Keratinocyte (primary cell): ENCODE data around the gene HCN4. TPM values are rescaled to one million over a fixed set of nuclear protein-coding genes. Genes with fewer than 3 reads are reported as not detected.
A peak's percentile ranks its signal among the peaks of the same experiment; 100 is the strongest.

Experiments
- DNase-seq: peaks from one replicate; pipeline ENCODE4 v3.0.0-alpha.2; 2011; ENCODE audit warnings: low read depth, missing footprints, low spot score
- FAIRE-seq: peaks from 2 replicates; lab custom pipeline; 2011; peaks lifted over from hg19 to GRCh38; lab: Jason Lieb, UNC
- H2AFZ ChIP-seq: 2 replicates; pipeline ENCODE4 v1.6.0; 2012; ENCODE audit warnings: low read length, control low read depth, inconsistent platforms; ENCODE audit not compliant: control insufficient read depth
- H3K27ac ChIP-seq: 2 replicates; pipeline ENCODE4 v1.5.1; 2011; ENCODE audit warnings: low read length; ENCODE audit not compliant: control insufficient read depth, insufficient read depth
- H3K27me3 ChIP-seq: 3 replicates; pipeline ENCODE4 v1.6.0; 2011; ENCODE audit warnings: low read length; ENCODE audit not compliant: control insufficient read depth, insufficient read depth; ENCODE audit errors: extremely low read depth
- H3K36me3 ChIP-seq, 2 experiments: 2 replicates in 1 of 2; 3 replicates in 1 of 2; pipeline ENCODE4 v1.5.1; 2011; ENCODE audit warnings: low read length in 2 of 2, mild to moderate bottlenecking in 1 of 2; ENCODE audit not compliant: control insufficient read depth in 2 of 2, insufficient read depth in 2 of 2; ENCODE audit errors: extremely low read depth in 1 of 2
- H3K4me1 ChIP-seq: 3 replicates; pipeline ENCODE4 v1.5.1; 2011; ENCODE audit warnings: low read length; ENCODE audit not compliant: control insufficient read depth, insufficient read depth; ENCODE audit errors: extremely low read depth
- H3K4me2 ChIP-seq: 3 replicates; pipeline ENCODE4 v1.6.0; 2011; ENCODE audit warnings: low read depth, low read length; ENCODE audit not compliant: control insufficient read depth, insufficient read depth; ENCODE audit errors: extremely low read depth
- H3K4me3 ChIP-seq, 3 experiments: fragments of 200-600 bp in 1 of 3; sonication (generic) in 1 of 3; 2 replicates in 2 of 3; 3 replicates in 1 of 3; pipeline ENCODE4 v1.5.1; 2011 to 2016; ENCODE audit warnings: low read length in 3 of 3, mild to moderate bottlenecking in 3 of 3, control low read depth in 2 of 3, inconsistent platforms in 1 of 3, low read depth in 1 of 3, mixed read lengths in 1 of 3, mixed run types in 1 of 3, moderate library complexity in 1 of 3; ENCODE audit not compliant: control insufficient read depth in 2 of 3, insufficient read depth in 2 of 3; ENCODE audit errors: extremely low read depth in 1 of 3
- H3K79me2 ChIP-seq: 2 replicates; pipeline ENCODE4 v1.6.0; 2012; ENCODE audit warnings: low read length; ENCODE audit not compliant: control insufficient read depth, insufficient read depth
- H3K9ac ChIP-seq: 3 replicates; pipeline ENCODE4 v1.6.0; 2011; ENCODE audit warnings: low read length; ENCODE audit not compliant: control insufficient read depth, insufficient read depth; ENCODE audit errors: extremely low read depth
- H3K9me1 ChIP-seq: 3 replicates; pipeline ENCODE4 v1.6.0; 2011; ENCODE audit warnings: low read length; ENCODE audit not compliant: control insufficient read depth, insufficient read depth; ENCODE audit errors: extremely low read depth
- H3K9me3 ChIP-seq: 2 replicates; pipeline ENCODE4 v1.5.1; 2012; ENCODE audit warnings: low read depth, low read length; ENCODE audit not compliant: control insufficient read depth
- H4K20me1 ChIP-seq: 3 replicates; pipeline ENCODE4 v1.6.0; 2011; ENCODE audit warnings: low read length; ENCODE audit not compliant: control insufficient read depth, insufficient read depth; ENCODE audit errors: extremely low read depth
- EZH2 ChIP-seq: IDR thresholded peaks from one replicate; pipeline ENCODE4 v1.6.1; 2012; ENCODE audit warnings: inconsistent platforms, mild to moderate bottlenecking, low read length, moderate library complexity
- dilution Hi-C: fragments of 300-500 bp; cut with MboI; formaldehyde crosslinking; loops from one replicate; pipeline ENCODE4 v1.7.0; 2020; ENCODE audit warnings: low sequenced_read_pairs; ENCODE audit not compliant: extremely low pct_ligation_motif_present
- polyA plus RNA-seq, 5 experiments: library from polyadenylated mRNA; depleted of rRNA in 3 of 5; stranded (reverse) in 3 of 5; stranded (forward) in 1 of 5; unstranded in 1 of 5; fragments of >200 nt; gene quantifications; 1 replicate in 1 of 5; 2 replicates in 3 of 5; 3 replicates in 1 of 5; pipeline versions ENCODE4 v1.2.1 to v1.2.3, GENCODE V29; 2011 to 2012; ENCODE audit warnings: missing spikeins in 2 of 5, low read depth in 1 of 5, low replicate concordance in 1 of 5
- TF ChIP-seq, protein P1 (sequence below), 3 experiments: IDR thresholded peaks in 1 of 3; conservative IDR thresholded peaks in 1 of 3; optimal IDR thresholded peaks in 1 of 3; 2 replicates in 2 of 3; 3 replicates in 1 of 3; pipeline versions ENCODE3 to v1.5.1; 2011; ENCODE audit warnings: low read length in 3 of 3, mild to moderate bottlenecking in 3 of 3, moderate library complexity in 2 of 3, control low read depth in 1 of 3, inconsistent platforms in 1 of 3; ENCODE audit not compliant: insufficient read depth in 2 of 3; ENCODE audit errors: extremely low read depth in 1 of 3

HCN4 gene
- polyA plus RNA-seq, 1 donor (not counting 4 experiments of a cell fraction or from before 2014, with no cell fraction given) = not detected

DNA sequence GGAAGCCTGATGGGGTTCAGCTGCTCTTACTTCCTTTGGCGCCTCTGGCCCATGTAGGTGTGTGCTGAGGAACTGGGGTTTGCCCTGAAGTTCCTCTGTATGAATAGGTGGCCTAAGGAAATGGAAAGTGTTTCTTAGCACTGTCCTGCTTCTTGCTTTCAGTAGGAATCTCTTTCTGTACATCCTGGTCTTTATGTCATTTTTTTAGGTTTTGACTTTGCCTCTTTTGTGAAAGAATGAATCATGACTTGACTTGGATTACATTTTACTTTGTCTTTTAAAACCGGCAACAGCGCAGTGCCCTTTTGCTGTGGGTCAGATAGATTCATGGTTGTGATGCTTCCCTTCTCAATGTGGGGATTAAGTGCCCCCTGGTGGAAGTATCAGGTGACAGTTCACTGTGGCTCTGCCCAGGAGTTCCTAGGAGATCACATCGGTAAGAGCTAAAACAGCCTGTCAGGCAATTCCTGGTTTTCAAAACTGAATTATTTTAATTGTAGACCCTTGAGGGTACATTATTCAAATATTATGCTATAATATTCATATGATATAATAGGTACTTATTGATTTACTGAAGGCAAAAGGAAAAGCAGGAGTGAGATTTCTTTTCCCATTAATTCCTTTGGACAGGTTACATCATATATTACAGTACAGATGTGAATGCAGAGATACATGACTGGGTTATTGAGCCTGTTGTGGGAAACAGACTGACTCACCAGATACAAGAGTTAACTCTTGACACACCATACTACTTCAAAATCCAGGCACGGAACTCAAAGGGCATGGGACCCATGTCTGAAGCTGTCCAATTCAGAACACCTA lies 95.4 kb downstream of the HCN4 start:
- Histone ChIP-seq H3K27ac (no peak overlapping the region), H4K20me1 (no peaks in the 10 kb centered on the region), H3K36me3 (no peaks in the 10 kb centered on the region), H3K79me2 (no peaks in the 10 kb centered on the region), H3K4me3 (no peak overlapping the region), H3K9me3 (no peaks in the 10 kb centered on the region), H3K9me1 (no peaks in the 10 kb centered on the region), H2AFZ (peak overlapping the region; percentile 23), H3K9ac (no peak overlapping the region), H3K4me2 (peak overlapping the region; percentile 13), H3K27me3 (no peaks in the 10 kb centered on the region), H3K4me1 (peaks cover 3% of the 10 kb centered on the region)
- TF ChIP-seq EZH2 = no peak
- TF ChIP-seq, protein P1, sequence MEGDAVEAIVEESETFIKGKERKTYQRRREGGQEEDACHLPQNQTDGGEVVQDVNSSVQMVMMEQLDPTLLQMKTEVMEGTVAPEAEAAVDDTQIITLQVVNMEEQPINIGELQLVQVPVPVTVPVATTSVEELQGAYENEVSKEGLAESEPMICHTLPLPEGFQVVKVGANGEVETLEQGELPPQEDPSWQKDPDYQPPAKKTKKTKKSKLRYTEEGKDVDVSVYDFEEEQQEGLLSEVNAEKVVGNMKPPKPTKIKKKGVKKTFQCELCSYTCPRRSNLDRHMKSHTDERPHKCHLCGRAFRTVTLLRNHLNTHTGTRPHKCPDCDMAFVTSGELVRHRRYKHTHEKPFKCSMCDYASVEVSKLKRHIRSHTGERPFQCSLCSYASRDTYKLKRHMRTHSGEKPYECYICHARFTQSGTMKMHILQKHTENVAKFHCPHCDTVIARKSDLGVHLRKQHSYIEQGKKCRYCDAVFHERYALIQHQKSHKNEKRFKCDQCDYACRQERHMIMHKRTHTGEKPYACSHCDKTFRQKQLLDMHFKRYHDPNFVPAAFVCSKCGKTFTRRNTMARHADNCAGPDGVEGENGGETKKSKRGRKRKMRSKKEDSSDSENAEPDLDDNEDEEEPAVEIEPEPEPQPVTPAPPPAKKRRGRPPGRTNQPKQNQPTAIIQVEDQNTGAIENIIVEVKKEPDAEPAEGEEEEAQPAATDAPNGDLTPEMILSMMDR (optimal IDR thresholded peaks at IDR 0.05 in 1 of 3, IDR thresholded peaks at IDR 0.05 in 1 of 3, conservative IDR thresholded peaks at IDR 0.05 in 1 of 3; ENCODE audit: extremely low read depth in 1 of 3, insufficient read depth in 2 of 3, low read length in 3 of 3) = peak; percentile 63 to 82 (median 72)
- dilution Hi-C loops = no loop called here
- DNase-seq (no peak), FAIRE-seq (no peak)

DNA sequence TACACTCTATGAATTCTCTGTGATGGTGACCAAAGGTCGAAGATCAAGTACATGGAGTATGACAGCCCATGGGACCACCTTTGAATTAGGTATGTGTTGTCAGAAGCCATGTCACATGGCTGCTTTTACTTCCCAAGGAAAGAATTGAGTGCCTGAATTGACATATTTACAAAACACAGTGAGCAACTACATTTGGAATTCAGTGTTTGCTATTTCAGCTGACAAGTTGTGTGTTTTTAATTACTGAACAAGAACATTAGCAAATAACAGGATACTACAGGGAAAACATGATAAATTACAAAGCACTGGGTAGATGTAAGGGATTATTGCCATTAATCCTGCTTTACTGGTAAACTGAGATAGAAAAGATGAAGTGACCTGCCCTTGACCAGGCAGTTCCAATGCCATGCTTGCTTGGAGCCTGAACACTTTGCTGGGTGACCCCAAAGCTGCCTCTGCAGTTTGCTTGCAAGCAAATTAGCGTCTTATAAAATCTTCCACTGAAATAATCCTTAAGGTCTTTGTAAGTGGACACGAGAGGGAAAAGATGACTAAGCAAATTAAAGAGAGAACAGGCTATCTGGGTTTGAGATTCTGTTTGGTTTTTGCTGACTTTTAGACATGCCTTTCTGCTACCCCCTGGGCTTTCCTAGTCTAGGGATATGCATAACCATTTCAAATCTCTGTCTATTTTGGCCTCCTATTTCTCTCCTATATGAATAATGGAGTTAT lies 98.2 kb downstream of the HCN4 start:
- no peaks in the 10 kb centered on the region for H3K36me3 ChIP-seq
- dilution Hi-C loops = no loop called here

More for the DNA sequence above, 98.2 kb downstream of the HCN4 start:
- no peak overlapping the region for H3K27ac ChIP-seq
- H3K9me1 ChIP-seq = no peaks in the 10 kb centered on the region
- DNase-seq (no peak), FAIRE-seq (no peak)
- no peaks in the 10 kb centered on the region for H3K9me3 ChIP-seq
- H3K27me3 ChIP-seq = no peaks in the 10 kb centered on the region
- H2AFZ ChIP-seq = no peak overlapping the region
- peaks cover 3% of the 10 kb centered on the region for H3K4me1 ChIP-seq
- H3K4me3 ChIP-seq = no peak overlapping the region
- no peak overlapping the region for H3K9ac ChIP-seq
- no peaks in the 10 kb centered on the region for H3K79me2 ChIP-seq
- TF ChIP-seq EZH2 = no peak
- TF ChIP-seq, protein P1 (optimal IDR thresholded peaks at IDR 0.05 in 1 of 3, IDR thresholded peaks at IDR 0.05 in 1 of 3, conservative IDR thresholded peaks at IDR 0.05 in 1 of 3; ENCODE audit: extremely low read depth in 1 of 3, insufficient read depth in 2 of 3, low read length in 3 of 3) = no peak
- no peak overlapping the region for H3K4me2 ChIP-seq
- H4K20me1 ChIP-seq = no peaks in the 10 kb centered on the region

Other genes with a start within 250 kb of the HCN4 start
- not detected in 3 replicates for gene REC114, start 74.2 kb upstream of the HCN4 start, polyA plus RNA-seq